ENCODE results near the gene PLTP. TPM values are rescaled to one million over a fixed set of nuclear protein-coding genes. Genes with fewer than 3 reads are reported as not detected.

The PLTP gene
- total and polyA plus RNA-seq, 2 of the 13 experiments (the other 11 are each of a cell fraction or from before 2014, with no cell fraction given), result 16.9 to 28.6 TPM

GRCh38 chr20:45890077-45890984 lies 21.6 kb downstream of the PLTP start (continued):
- TF ChIP-seq POGK (CRISPR knock-in tag; conservative IDR thresholded peaks at IDR 0.05), result no peak
- no peak for TF ChIP-seq CREB3 (CRISPR knock-in tag; IDR thresholded peaks at IDR 0.05)
- peak; percentile 76 for TF ChIP-seq ZNF407 (CRISPR knock-in tag; IDR thresholded peaks at IDR 0.05; ENCODE audit: not compliant biosample characterization)
- TF ChIP-seq NCOA5 (CRISPR knock-in tag; IDR thresholded peaks at IDR 0.05), result no peak
- TF ChIP-seq TARDBP (CRISPR knock-in tag; IDR thresholded peaks at IDR 0.05), result 0 out of 2 replicates have a peak, but pooled peaks have one; percentile 66
- peak; percentile 84; the same call in 1 of the 2 replicates for TF ChIP-seq ZNF710 (CRISPR knock-in tag; IDR thresholded peaks at IDR 0.05; ENCODE audit: borderline replicate concordance)
- 0 out of 2 replicates have a peak, but pooled peaks have one; percentile 36 for TF ChIP-seq SIN3A (IDR thresholded peaks at IDR 0.05; ENCODE audit: borderline replicate concordance, low read depth, low read length)
- TF ChIP-seq SP140L (CRISPR knock-in tag; IDR thresholded peaks at IDR 0.05; ENCODE audit: borderline replicate concordance), result peak; percentile 82; the same call in 1 of the 2 replicates
- peak; percentile 55; the same call in 1 of the 2 replicates for TF ChIP-seq STAT5B (CRISPR knock-in tag; IDR thresholded peaks at IDR 0.05)
- peak; percentile 47; the same call in 1 of the 2 replicates for TF ChIP-seq TBX2 (CRISPR knock-in tag; IDR thresholded peaks at IDR 0.05; ENCODE audit: borderline replicate concordance)
- TF ChIP-seq CTCF (CRISPR knock-in tag; IDR thresholded peaks at IDR 0.05), result peak; percentile 98

Measured in HepG2 (cell line).